Psoas muscle (tissue), 8 donors: ENCODE results near the gene TRIM61. TPM values are rescaled to one million over a fixed set of nuclear protein-coding genes. Genes with fewer than 3 reads are reported as not detected.
"Not testable (repeated sequence)": the region's sequence is repeated elsewhere in the genome, so short reads cannot be mapped to it uniquely, and the experiment has no call there.

Experiments
- ATAC-seq, 4 donors: fragments of 200-7000 bp; cut with Tn5 transposase; one replicate each; pipeline ENCODE4 v1.9.1; 2020; ENCODE audit warnings: moderate library complexity in 3 of 4, mild to moderate bottlenecking in 2 of 4
- DNase-seq, 2 donors: peaks; one replicate each; pipeline ENCODE4 v3.0.0-alpha.2; 2020
- H3K27ac ChIP-seq: fragments of 200-600 bp; one replicate; pipeline ENCODE4 v1.8.0; 2022
- H3K27me3 ChIP-seq, 3 donors: fragments of 200-600 bp in 1 of 3; one replicate each; pipeline versions ENCODE4 v1.6.1 to v1.8.0; 2013 to 2022; ENCODE audit warnings: low read length in 2 of 3, mild to moderate bottlenecking in 2 of 3, moderate library complexity in 1 of 3; ENCODE audit not compliant: insufficient read depth in 3 of 3
- H3K36me3 ChIP-seq, 2 donors: fragments of 200-600 bp in 1 of 2; one replicate each; pipeline versions ENCODE4 v1.6.1 to v1.8.0; 2013 to 2022; ENCODE audit warnings: low read depth in 1 of 2, mild to moderate bottlenecking in 1 of 2, moderate library complexity in 1 of 2; ENCODE audit not compliant: insufficient read depth in 1 of 2
- H3K4me1 ChIP-seq: fragments of 200-600 bp; one replicate; pipeline ENCODE4 v1.8.0; 2022
- H3K4me3 ChIP-seq: fragments of 200-600 bp; one replicate; pipeline ENCODE4 v1.8.0; 2022; ENCODE audit warnings: mild to moderate bottlenecking
- H3K9me3 ChIP-seq: fragments of 200-600 bp; one replicate; pipeline ENCODE4 v1.8.0; 2022
- CTCF ChIP-seq: fragments of 200-600 bp; IDR thresholded peaks from one replicate; pipeline ENCODE4 v1.8.0; 2022; ENCODE audit warnings: antibody characterized with exemption
- WGBS, 3 donors: extraction: QIAGEN DNeasy Blood & Tissue Kit; methylation state at CpG; one replicate each; pipeline versions ENCODE4 v1.1.6 to v1.1.7; 2013; 5-methylcytosine and 5-hydroxymethylcytosine counted together
- intact Hi-C, 2 donors: fragments of 100-400 bp; cut with DNase I; formaldehyde crosslinking; loops; one replicate each; pipeline versions ENCODE4 v1.11.0 to v1.14.2; 2022
- polyA plus RNA-seq, 3 donors: library from polyadenylated mRNA; stranded (reverse); fragments of 200-250 nt; gene quantifications; one replicate each; pipeline ENCODE4 v1.2.3, GENCODE V29; 2013
- total RNA-seq, 4 donors: library from RNA; stranded (reverse); fragmentation: NEBNext Ultra II Directional in 2 of 4; extraction: Animal tissue kit (Norgen Biotek cat#: 25700) in 2 of 4; gene quantifications; one replicate each; pipeline versions ENCODE4 v1.2.1 to v1.2.4, GENCODE V29; 2021 to 2023
- donor health status: healthy with polysubstance abuse.
- donor health status: DM: no; HTN: no; CAD: no; lungs with moderate emphysema.
- donor health status: Bipolar disorder and iron deficiency.
- donor health status: healthy.
- donor health status: DM: yes; HTN: yes; CAD: no.
- donor health status: DM: no; HTN: no; CAD: no.
- donor health status: DM: no; HTN: no; CAD: no.
- donor health status: DM: yes; HTN: yes; CAD: no.

The TRIM61 gene
- total and polyA plus RNA-seq, 7 donors = 0.08 to 0.58 (median 0.26) TPM; not detected in 4

GRCh38 chr4:165006456-165006855 is 29.0 kb upstream of the TRIM61 start:
- 65 to 78% (median 75%) methylated on average over 9 of the region's 9 CpGs for WGBS, 3 donors
- H3K27ac ChIP-seq = no peak overlapping the region

DNA sequence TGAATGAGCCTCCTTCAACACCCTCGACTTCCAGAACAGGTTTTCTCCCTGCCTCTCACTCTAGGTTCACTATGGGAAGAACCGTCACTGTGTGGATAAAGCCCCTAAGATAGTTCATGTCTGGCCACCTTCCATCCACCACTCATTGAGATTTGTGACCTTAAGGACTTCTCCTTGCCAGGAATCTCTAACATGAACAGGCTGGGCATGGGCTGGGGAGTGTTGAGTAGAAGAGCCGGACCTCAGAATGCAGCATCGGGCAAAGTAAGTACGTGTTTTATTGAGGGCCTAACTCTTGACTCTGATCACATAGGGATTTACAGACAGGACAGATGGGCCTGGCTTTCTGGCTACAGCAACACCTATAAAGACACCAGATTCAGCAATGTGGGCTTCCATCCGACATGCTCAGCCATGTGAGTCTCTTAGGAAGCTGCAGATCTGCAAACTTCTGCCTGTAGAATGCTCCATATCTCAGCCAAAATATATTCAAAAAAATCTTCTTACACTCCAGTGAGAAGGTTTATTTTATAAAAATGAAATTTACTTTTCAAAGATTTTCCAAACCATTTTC is 28.0 kb upstream of the TRIM61 start:
- 67 to 84% (median 80%) methylated on average over 6 of the region's 6 CpGs for WGBS, 3 donors
- H3K36me3 ChIP-seq = no peaks in the 10 kb centered on the region
- no peak overlapping the region for H3K27ac ChIP-seq
- no peaks in the 10 kb centered on the region for H3K4me1 ChIP-seq
- H3K9me3 ChIP-seq = no peaks in the 10 kb centered on the region
- no peak overlapping the region for H3K4me3 ChIP-seq
- intact Hi-C loops = no loop called here
- TF ChIP-seq CTCF = no peak
- no peaks in the 10 kb centered on the region for H3K27me3 ChIP-seq
- ATAC-seq = no peak
- no peak for DNase-seq

More at GRCh38 chr4:165006456-165006855, 29.0 kb upstream of the TRIM61 start:
- H3K27me3 ChIP-seq = no peaks in the 10 kb centered on the region
- no peaks in the 10 kb centered on the region for H3K9me3 ChIP-seq
- H3K36me3 ChIP-seq = no peaks in the 10 kb centered on the region
- H3K4me3 ChIP-seq = no peak overlapping the region
- DNase-seq = no peak
- H3K4me1 ChIP-seq = no peaks in the 10 kb centered on the region
- TF ChIP-seq CTCF = no peak
- intact Hi-C loops = no loop called here
- ATAC-seq = no peak

DNA sequence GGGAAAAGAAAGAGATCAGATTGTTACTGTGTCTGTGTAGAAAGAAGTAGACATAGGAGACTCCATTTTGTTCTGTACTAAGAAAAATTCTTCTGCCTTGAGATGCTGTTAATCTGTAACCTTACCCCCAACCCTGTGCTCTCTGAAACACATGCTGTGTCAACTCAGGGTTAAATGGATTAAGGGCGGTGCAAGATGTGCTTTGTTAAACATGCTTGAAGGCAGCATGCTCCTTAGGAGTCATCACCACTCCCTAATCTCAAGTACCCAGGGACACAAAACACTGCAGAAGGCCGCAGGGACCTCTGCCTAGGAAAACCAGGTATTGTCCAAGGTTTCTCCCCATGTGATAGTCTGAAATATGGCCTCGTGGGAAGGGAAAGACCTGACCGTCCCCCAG is 24.5 kb upstream of the TRIM61 start:
- DNase-seq, ATAC-seq, H3K27ac ChIP-seq, H3K36me3 ChIP-seq, H3K27me3 ChIP-seq, H3K4me1 ChIP-seq, H3K4me3 ChIP-seq, intact Hi-C loops, H3K9me3 ChIP-seq: not testable (repeated sequence)
- WGBS, 3 donors = 38 to 73% (median 60%) methylated on average over 3 to 4 of the region's 4 CpGs

GRCh38 chr4:164998526-164999080 is 21.1 kb upstream of the TRIM61 start:
- H3K27me3 ChIP-seq, H3K4me1 ChIP-seq, H3K36me3 ChIP-seq, DNase-seq, intact Hi-C loops, H3K4me3 ChIP-seq, H3K9me3 ChIP-seq, H3K27ac ChIP-seq, ATAC-seq: not testable (repeated sequence)
- WGBS, 3 donors = 69 to 83% (median 77%) methylated on average over 2 of the region's 2 CpGs

- ATAC-seq (no peak), DNase-seq (no peak)
- H3K36me3 ChIP-seq = no peaks in the 10 kb centered on the region
- H3K9me3 ChIP-seq = no peaks in the 10 kb centered on the region
- no peak overlapping the region for H3K27ac ChIP-seq
- 79 to 81% (median 80%) methylated on average over 6 of the region's 6 CpGs for WGBS, 3 donors
- H3K4me1 ChIP-seq = no peaks in the 10 kb centered on the region
- intact Hi-C loops = no loop called here
- TF ChIP-seq CTCF = no peak
- no peaks in the 10 kb centered on the region for H3K27me3 ChIP-seq
- no peak overlapping the region for H3K4me3 ChIP-seq
These were observed 20.5 kb upstream of the TRIM61 start for GRCh38 chr4:164997941-164998340.

GRCh38 chr4:164997324-164997723 is 19.9 kb upstream of the TRIM61 start:
- intact Hi-C loops = no loop called here
- 86 to 98% (median 91%) methylated on average over 2 of the region's 2 CpGs for WGBS, 3 donors
- H3K4me1 ChIP-seq = no peaks in the 10 kb centered on the region
- H3K9me3 ChIP-seq = no peaks in the 10 kb centered on the region
- no peaks in the 10 kb centered on the region for H3K27me3 ChIP-seq
- TF ChIP-seq CTCF = no peak
- H3K27ac ChIP-seq = no peak overlapping the region
- H3K36me3 ChIP-seq = no peaks in the 10 kb centered on the region
- DNase-seq (no peak), ATAC-seq (no peak)
- no peak overlapping the region for H3K4me3 ChIP-seq

DNA sequence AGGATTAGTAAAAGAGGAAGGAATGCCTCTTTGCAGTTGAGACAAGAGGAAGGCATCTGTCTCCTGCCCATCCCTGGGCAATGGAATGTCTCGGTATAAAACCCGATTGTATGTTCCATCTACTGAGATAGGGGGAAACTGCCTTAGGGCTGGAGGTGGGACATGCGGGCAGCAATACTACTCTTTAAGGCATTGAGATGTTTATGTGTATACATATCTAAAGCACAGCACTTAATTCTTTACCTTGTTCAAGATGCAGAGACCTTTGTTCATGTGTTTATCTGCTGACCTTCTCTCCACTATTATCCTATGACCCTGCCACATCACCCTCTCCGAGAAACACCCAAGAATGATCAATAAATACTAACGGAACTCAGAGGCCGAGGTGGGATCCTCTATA is 18.7 kb upstream of the TRIM61 start:
- ATAC-seq = not testable (repeated sequence)

DNA sequence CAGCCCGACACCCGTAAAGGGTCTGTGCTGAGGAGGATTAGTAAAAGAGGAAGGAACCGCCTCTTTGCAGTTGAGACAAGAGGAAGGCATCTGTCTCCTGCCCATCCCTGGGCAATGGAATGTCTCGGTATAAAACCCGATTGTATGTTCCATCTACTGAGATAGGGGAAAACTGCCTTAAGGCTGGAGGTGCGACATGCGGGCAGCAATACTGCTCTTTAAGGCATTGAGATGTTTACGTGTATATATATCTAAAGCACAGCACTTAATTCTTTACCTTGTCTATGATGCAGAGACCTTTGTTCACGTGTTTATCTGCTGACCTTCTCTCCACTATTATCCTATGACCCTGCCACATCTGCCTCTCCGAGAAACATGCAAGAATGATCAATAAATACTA is 13.3 kb upstream of the TRIM61 start:
- intact Hi-C loops, H3K4me3 ChIP-seq, H3K27me3 ChIP-seq, H3K4me1 ChIP-seq, H3K36me3 ChIP-seq, DNase-seq, ATAC-seq, H3K9me3 ChIP-seq, H3K27ac ChIP-seq: not testable (repeated sequence)
- 78 to 79% (median 79%) methylated on average over 10 of the region's 10 CpGs for WGBS, 3 donors

More for the DNA sequence above, 18.7 kb upstream of the TRIM61 start:
- H3K27ac ChIP-seq, H3K36me3 ChIP-seq, H3K4me3 ChIP-seq, H3K4me1 ChIP-seq, H3K27me3 ChIP-seq, intact Hi-C loops, DNase-seq, H3K9me3 ChIP-seq: not testable (repeated sequence)
- WGBS, 3 donors = 84 to 90% (median 85%) methylated on average over 5 to 6 of the region's 6 CpGs
